ENCODE results near the gene SZT2.

DNA sequence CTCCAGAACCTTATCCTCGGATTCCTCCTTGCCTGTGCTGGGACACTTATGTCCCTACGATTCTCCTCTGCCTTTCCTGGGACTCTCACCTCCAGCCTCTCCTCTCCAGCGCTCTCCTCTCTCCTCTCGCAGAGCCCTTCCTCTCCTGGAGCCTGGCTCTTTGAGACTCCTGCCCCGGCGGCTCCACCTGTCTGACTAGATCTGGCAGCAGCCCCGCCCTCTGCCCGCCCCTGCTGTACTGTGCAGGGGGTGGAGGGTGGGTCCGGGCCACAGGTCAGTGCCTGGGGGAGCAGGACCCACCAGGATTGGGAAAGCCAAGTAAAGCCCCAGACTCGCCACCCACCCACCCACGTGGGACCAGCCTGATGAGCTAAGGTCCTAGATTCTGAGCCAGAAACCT, 23.5 kb upstream of the SZT2 start:
- TF ChIP-seq, protein P1, sequence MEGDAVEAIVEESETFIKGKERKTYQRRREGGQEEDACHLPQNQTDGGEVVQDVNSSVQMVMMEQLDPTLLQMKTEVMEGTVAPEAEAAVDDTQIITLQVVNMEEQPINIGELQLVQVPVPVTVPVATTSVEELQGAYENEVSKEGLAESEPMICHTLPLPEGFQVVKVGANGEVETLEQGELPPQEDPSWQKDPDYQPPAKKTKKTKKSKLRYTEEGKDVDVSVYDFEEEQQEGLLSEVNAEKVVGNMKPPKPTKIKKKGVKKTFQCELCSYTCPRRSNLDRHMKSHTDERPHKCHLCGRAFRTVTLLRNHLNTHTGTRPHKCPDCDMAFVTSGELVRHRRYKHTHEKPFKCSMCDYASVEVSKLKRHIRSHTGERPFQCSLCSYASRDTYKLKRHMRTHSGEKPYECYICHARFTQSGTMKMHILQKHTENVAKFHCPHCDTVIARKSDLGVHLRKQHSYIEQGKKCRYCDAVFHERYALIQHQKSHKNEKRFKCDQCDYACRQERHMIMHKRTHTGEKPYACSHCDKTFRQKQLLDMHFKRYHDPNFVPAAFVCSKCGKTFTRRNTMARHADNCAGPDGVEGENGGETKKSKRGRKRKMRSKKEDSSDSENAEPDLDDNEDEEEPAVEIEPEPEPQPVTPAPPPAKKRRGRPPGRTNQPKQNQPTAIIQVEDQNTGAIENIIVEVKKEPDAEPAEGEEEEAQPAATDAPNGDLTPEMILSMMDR (IDR thresholded peaks at IDR 0.05 in 2 of 3, conservative IDR thresholded peaks at IDR 0.05 in 1 of 3; ENCODE audit: control insufficient read depth in 2 of 3, extremely low read depth in 1 of 3, insufficient read depth in 1 of 3, low read depth in 3 of 3, low read length in 3 of 3), result no peak
- TF ChIP-seq BHLHE40 (IDR thresholded peaks at IDR 0.05; ENCODE audit: borderline replicate concordance in 1 of 2, low read depth in 2 of 2, low read length in 1 of 2), result no peak
- no peak for TF ChIP-seq NBN (IDR thresholded peaks at IDR 0.05)
- TF ChIP-seq CHD1 (IDR thresholded peaks at IDR 0.05; ENCODE audit: low read depth, low read length), result no peak
- no peak for TF ChIP-seq POLR2AphosphoS5 (IDR thresholded peaks at IDR 0.05; ENCODE audit: low read length)
- no peak for TF ChIP-seq RB1 (IDR thresholded peaks at IDR 0.05; ENCODE audit: borderline replicate concordance)
- TF ChIP-seq CBFB (IDR thresholded peaks at IDR 0.05; ENCODE audit: low read depth), result no peak
- TF ChIP-seq SMC3 (IDR thresholded peaks at IDR 0.05; ENCODE audit: borderline replicate concordance, low read length), result no peak

All from GM12878 (cell line).